K562 (cell line): ENCODE data around the gene TRMT112.

Experiments
- CREB1 ChIP-seq, 2 experiments: sonication (generic) in 1 of 2; formaldehyde crosslinking in 1 of 2; IDR thresholded peaks; 2 replicates each; pipeline versions ENCODE4 v1.6.1 to v1.8.0; 2012 to 2022; ENCODE audit warnings: inconsistent platforms in 1 of 2, mild to moderate bottlenecking in 1 of 2, missing genetic modification reagents in 1 of 2, moderate library complexity in 1 of 2
- RAD51 ChIP-seq: fragments of 450-650 bp; IDR thresholded peaks from 2 replicates; pipeline ENCODE4 v1.7.1; 2016; ENCODE audit warnings: low read depth, mild to moderate bottlenecking, borderline replicate concordance
- SRSF7 ChIP-seq: fragments of 200-400 bp; formaldehyde crosslinking; optimal IDR thresholded peaks from 2 replicates; pipeline ENCODE3; 2017; ENCODE audit warnings: mild to moderate bottlenecking, low read depth, low read length
- TCF7 ChIP-seq: sonication (generic); IDR thresholded peaks from 2 replicates; pipeline ENCODE4 v1.6.1; 2016; ENCODE audit warnings: antibody characterized with exemption, borderline replicate concordance
- TFAM ChIP-seq: fragments of 250-450 bp; sonication (Bioruptor Pico); conservative IDR thresholded peaks from 2 replicates; pipeline ENCODE4 v1.5.0; 2021; ENCODE audit warnings: mild to moderate bottlenecking, moderate library complexity
- ZFX ChIP-seq: sonication (generic); formaldehyde crosslinking; IDR thresholded peaks from 2 replicates; pipeline ENCODE4 v1.8.0; 2022; ENCODE audit warnings: mild to moderate bottlenecking, missing genetic modification reagents, moderate library complexity
- TF ChIP-seq, protein P1 (sequence below): sonication (generic); formaldehyde crosslinking; IDR thresholded peaks from 2 replicates; pipeline ENCODE4 v1.8.1; 2023; ENCODE audit warnings: mild to moderate bottlenecking, missing genetic modification reagents
- TF ChIP-seq, protein P2 (sequence below): sonication (generic); formaldehyde crosslinking; IDR thresholded peaks from 2 replicates; pipeline ENCODE4 v1.9.0; 2022; ENCODE audit warnings: mild to moderate bottlenecking, missing genetic modification reagents
- TF ChIP-seq, protein P3 (sequence below), 3 experiments: IDR thresholded peaks in 2 of 3; conservative IDR thresholded peaks in 1 of 3; 2 replicates each; pipeline ENCODE4 v1.5.1; 2011 to 2012; ENCODE audit warnings: low read length in 3 of 3, mild to moderate bottlenecking in 3 of 3, control low read depth in 2 of 3, improper control_type of control experiment in 1 of 3, inconsistent platforms in 1 of 3, low read depth in 1 of 3, mixed read lengths in 1 of 3, moderate library complexity in 1 of 3; ENCODE audit not compliant: insufficient read depth in 2 of 3
- TF ChIP-seq, protein P4 (sequence below): fragments of 250-450 bp; sonication (Bioruptor Pico); IDR thresholded peaks from 2 replicates; pipeline ENCODE4 v1.8.0; 2022; ENCODE audit warnings: moderate library complexity, mild to moderate bottlenecking, inconsistent platforms
- TF ChIP-seq, protein P5 (sequence below), 2 experiments: fragments of 450-650 bp; formaldehyde crosslinking in 1 of 2; IDR thresholded peaks; 2 replicates each; pipeline versions ENCODE4 v1.4.0 to v1.6.1; 2014 to 2020; ENCODE audit warnings: mild to moderate bottlenecking in 2 of 2, borderline replicate concordance in 1 of 2, low read depth in 1 of 2
- TF ChIP-seq, protein P6 (sequence below), 2 experiments: IDR thresholded peaks in 1 of 2; conservative IDR thresholded peaks in 1 of 2; 2 replicates each; pipeline ENCODE4 v1.6.1; 2016; ENCODE audit warnings: low read depth in 2 of 2, mild to moderate bottlenecking in 1 of 2, missing compliant biosample characterization in 1 of 2, missing genetic modification characterization in 1 of 2, moderate library complexity in 1 of 2

DNA sequence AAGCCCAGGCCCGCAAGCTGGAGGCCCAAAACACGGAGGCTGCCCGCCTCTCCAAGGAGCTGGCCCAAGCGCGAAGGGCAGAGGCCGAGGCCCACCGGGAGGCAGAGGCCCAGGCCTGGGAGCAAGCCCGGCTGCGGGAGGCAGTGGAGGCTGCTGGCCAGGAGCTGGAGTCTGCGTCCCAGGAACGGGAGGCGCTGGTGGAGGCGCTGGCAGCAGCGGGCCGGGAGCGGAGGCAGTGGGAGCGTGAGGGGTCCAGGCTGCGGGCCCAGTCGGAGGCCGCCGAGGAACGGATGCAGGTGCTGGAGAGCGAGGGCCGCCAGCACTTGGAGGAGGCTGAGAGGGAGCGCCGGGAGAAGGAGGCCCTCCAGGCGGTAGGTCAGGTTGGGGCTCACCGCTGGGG, 27.4 kb upstream of the TRMT112 start:
- TF ChIP-seq, protein P1, sequence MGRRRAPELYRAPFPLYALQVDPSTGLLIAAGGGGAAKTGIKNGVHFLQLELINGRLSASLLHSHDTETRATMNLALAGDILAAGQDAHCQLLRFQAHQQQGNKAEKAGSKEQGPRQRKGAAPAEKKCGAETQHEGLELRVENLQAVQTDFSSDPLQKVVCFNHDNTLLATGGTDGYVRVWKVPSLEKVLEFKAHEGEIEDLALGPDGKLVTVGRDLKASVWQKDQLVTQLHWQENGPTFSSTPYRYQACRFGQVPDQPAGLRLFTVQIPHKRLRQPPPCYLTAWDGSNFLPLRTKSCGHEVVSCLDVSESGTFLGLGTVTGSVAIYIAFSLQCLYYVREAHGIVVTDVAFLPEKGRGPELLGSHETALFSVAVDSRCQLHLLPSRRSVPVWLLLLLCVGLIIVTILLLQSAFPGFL (CRISPR knock-in tag) = no peak
- TF ChIP-seq, protein P2, sequence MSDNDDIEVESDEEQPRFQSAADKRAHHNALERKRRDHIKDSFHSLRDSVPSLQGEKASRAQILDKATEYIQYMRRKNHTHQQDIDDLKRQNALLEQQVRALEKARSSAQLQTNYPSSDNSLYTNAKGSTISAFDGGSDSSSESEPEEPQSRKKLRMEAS (CRISPR knock-in tag) = no peak
- TF ChIP-seq, protein P3, sequence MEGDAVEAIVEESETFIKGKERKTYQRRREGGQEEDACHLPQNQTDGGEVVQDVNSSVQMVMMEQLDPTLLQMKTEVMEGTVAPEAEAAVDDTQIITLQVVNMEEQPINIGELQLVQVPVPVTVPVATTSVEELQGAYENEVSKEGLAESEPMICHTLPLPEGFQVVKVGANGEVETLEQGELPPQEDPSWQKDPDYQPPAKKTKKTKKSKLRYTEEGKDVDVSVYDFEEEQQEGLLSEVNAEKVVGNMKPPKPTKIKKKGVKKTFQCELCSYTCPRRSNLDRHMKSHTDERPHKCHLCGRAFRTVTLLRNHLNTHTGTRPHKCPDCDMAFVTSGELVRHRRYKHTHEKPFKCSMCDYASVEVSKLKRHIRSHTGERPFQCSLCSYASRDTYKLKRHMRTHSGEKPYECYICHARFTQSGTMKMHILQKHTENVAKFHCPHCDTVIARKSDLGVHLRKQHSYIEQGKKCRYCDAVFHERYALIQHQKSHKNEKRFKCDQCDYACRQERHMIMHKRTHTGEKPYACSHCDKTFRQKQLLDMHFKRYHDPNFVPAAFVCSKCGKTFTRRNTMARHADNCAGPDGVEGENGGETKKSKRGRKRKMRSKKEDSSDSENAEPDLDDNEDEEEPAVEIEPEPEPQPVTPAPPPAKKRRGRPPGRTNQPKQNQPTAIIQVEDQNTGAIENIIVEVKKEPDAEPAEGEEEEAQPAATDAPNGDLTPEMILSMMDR (IDR thresholded peaks at IDR 0.05 in 2 of 3, conservative IDR thresholded peaks at IDR 0.05 in 1 of 3; ENCODE audit: insufficient read depth in 2 of 3, low read depth in 1 of 3, low read length in 3 of 3) = no peak
- TF ChIP-seq TFAM (CRISPR knock-in tag) (no peak), RAD51 (no peak), ZFX (CRISPR knock-in tag) (no peak), CREB1 (IDR thresholded peaks at IDR 0.05) (no peak), CREB1 (CRISPR knock-in tag; IDR thresholded peaks at IDR 0.05) (no peak), SRSF7 (no peak), TCF7 (no peak)
- TF ChIP-seq, protein P4, sequence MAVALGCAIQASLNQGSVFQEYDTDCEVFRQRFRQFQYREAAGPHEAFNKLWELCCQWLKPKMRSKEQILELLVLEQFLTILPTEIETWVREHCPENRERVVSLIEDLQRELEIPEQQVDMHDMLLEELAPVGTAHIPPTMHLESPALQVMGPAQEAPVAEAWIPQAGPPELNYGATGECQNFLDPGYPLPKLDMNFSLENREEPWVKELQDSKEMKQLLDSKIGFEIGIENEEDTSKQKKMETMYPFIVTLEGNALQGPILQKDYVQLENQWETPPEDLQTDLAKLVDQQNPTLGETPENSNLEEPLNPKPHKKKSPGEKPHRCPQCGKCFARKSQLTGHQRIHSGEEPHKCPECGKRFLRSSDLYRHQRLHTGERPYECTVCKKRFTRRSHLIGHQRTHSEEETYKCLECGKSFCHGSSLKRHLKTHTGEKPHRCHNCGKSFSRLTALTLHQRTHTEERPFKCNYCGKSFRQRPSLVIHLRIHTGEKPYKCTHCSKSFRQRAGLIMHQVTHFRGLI = no peak
- TF ChIP-seq, protein P5, sequence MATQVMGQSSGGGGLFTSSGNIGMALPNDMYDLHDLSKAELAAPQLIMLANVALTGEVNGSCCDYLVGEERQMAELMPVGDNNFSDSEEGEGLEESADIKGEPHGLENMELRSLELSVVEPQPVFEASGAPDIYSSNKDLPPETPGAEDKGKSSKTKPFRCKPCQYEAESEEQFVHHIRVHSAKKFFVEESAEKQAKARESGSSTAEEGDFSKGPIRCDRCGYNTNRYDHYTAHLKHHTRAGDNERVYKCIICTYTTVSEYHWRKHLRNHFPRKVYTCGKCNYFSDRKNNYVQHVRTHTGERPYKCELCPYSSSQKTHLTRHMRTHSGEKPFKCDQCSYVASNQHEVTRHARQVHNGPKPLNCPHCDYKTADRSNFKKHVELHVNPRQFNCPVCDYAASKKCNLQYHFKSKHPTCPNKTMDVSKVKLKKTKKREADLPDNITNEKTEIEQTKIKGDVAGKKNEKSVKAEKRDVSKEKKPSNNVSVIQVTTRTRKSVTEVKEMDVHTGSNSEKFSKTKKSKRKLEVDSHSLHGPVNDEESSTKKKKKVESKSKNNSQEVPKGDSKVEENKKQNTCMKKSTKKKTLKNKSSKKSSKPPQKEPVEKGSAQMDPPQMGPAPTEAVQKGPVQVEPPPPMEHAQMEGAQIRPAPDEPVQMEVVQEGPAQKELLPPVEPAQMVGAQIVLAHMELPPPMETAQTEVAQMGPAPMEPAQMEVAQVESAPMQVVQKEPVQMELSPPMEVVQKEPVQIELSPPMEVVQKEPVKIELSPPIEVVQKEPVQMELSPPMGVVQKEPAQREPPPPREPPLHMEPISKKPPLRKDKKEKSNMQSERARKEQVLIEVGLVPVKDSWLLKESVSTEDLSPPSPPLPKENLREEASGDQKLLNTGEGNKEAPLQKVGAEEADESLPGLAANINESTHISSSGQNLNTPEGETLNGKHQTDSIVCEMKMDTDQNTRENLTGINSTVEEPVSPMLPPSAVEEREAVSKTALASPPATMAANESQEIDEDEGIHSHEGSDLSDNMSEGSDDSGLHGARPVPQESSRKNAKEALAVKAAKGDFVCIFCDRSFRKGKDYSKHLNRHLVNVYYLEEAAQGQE (IDR thresholded peaks at IDR 0.05; ENCODE audit: borderline replicate concordance) = no peak
- TF ChIP-seq, protein P5 (CRISPR knock-in tag; IDR thresholded peaks at IDR 0.05; ENCODE audit: low read depth) = no peak
- TF ChIP-seq, protein P6, sequence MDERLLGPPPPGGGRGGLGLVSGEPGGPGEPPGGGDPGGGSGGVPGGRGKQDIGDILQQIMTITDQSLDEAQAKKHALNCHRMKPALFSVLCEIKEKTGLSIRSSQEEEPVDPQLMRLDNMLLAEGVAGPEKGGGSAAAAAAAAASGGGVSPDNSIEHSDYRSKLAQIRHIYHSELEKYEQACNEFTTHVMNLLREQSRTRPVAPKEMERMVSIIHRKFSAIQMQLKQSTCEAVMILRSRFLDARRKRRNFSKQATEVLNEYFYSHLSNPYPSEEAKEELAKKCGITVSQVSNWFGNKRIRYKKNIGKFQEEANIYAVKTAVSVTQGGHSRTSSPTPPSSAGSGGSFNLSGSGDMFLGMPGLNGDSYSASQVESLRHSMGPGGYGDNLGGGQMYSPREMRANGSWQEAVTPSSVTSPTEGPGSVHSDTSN (CRISPR knock-in tag; IDR thresholded peaks at IDR 0.05; ENCODE audit: low read depth) = no peak
- TF ChIP-seq, protein P6 (tag; conservative IDR thresholded peaks at IDR 0.05; ENCODE audit: low read depth) = no peak
